Measurements from ENCODE around the gene CTNND2.

CTNND2 gene

GRCh38 chr5:11518676-11519075 is 385.6 kb downstream of the CTNND2 start:
- no peak for DNase-seq

- DNase-seq, result no peak
These were observed 389.4 kb downstream of the CTNND2 start for GRCh38 chr5:11514705-11515432.

GRCh38 chr5:11511878-11512277 is 392.4 kb downstream of the CTNND2 start:
- no peak for DNase-seq

GRCh38 chr5:11510889-11511288 is 393.4 kb downstream of the CTNND2 start:
- DNase-seq, result no peak

- DNase-seq, result no peak
These were observed 394.5 kb downstream of the CTNND2 start for GRCh38 chr5:11509793-11510192.

GRCh38 chr5:11507156-11507910 is 396.9 kb downstream of the CTNND2 start:
- DNase-seq, result no peak

GRCh38 chr5:11504886-11505193 is 399.4 kb downstream of the CTNND2 start:
- DNase-seq, result no peak

- DNase-seq, result no peak
These were observed 400.0 kb downstream of the CTNND2 start for GRCh38 chr5:11504065-11504885.

- DNase-seq, result no peak
These were observed 401.5 kb downstream of the CTNND2 start for GRCh38 chr5:11502783-11503182.

GRCh38 chr5:11497651-11498050 is 406.6 kb downstream of the CTNND2 start:
- no peak for DNase-seq

- no peak for DNase-seq
These were observed 408.0 kb downstream of the CTNND2 start for GRCh38 chr5:11496137-11496719.

- no peak for DNase-seq
These were observed 409.9 kb downstream of the CTNND2 start for GRCh38 chr5:11494340-11494739.

GRCh38 chr5:11491404-11492075 is 412.7 kb downstream of the CTNND2 start:
- DNase-seq, result no peak

- no peak for DNase-seq
These were observed 420.6 kb downstream of the CTNND2 start for GRCh38 chr5:11483630-11484029.

GRCh38 chr5:11482011-11482410 is 422.2 kb downstream of the CTNND2 start:
- DNase-seq, result no peak

- DNase-seq, result no peak
These were observed 426.5 kb downstream of the CTNND2 start for GRCh38 chr5:11477786-11478185.

- DNase-seq, result no peak
These were observed 427.4 kb downstream of the CTNND2 start for GRCh38 chr5:11476866-11477265.

- no peak for DNase-seq
These were observed 435.8 kb downstream of the CTNND2 start for GRCh38 chr5:11468334-11469039.

GRCh38 chr5:11467588-11467987 is 436.7 kb downstream of the CTNND2 start:
- DNase-seq, result no peak

- no peak for DNase-seq
These were observed 444.5 kb downstream of the CTNND2 start for GRCh38 chr5:11459716-11460115.

- no peak for DNase-seq
These were observed 448.7 kb downstream of the CTNND2 start for GRCh38 chr5:11455505-11455904.

GRCh38 chr5:11452852-11453251 is 451.4 kb downstream of the CTNND2 start:
- no peak for DNase-seq
